ENCODE measurements around the gene ZNF586.
"Not testable (repeated sequence)": the region's sequence is repeated elsewhere in the genome, so short reads cannot be mapped to it uniquely, and the experiment has no call there.

The ZNF586 gene

DNA sequence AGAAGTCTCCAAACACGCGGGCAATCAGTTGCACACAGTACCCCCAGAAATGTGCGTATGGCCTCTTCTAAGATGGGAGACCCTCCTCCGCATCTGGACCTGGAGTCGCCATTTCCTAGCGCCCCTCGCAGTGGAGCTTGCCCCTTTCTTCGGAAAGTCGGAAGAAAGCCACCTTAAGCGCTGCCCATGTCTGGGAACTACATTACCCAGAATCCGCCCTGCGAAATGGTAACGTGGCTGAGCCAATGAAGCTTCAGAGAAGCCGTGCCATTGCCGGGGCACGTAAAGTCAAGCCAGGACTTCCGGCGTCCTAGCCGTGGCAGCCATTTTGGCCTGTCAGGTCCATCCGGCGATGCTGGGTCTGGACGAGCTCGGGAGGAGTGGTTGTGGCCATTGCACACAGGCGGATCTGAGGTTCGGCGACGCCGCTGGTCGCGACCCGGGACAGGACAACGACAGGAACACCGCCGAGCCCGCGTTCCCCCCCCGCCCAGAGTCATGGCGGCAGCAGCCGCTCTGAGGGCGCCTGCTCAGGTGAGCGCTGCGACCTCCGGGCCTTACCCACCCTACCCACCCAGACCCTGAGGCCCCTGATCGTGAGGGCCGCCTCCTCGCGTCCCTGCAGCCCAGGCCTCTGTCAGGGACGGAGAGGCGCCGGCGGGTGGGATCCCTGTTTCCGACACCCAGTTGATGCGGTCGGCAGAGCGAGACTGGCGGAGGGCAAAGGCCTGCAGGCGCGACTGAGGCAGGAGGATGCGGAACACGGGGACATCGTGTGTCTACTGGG lies at the start of gene ZNF586:
ZNF586 (plus strand) TSS at position 332 of the 787 bp plus-strand sequence; CDS start at position 499, 167 bp downstream.
- in situ Hi-C loops (cut with HindIII; ENCODE audit: low sequenced_read_pairs), result loop anchor here (5.0 kb wide), 1 partner anchor 67 kb away; no protein-coding TSS in a partner anchor

DNA sequence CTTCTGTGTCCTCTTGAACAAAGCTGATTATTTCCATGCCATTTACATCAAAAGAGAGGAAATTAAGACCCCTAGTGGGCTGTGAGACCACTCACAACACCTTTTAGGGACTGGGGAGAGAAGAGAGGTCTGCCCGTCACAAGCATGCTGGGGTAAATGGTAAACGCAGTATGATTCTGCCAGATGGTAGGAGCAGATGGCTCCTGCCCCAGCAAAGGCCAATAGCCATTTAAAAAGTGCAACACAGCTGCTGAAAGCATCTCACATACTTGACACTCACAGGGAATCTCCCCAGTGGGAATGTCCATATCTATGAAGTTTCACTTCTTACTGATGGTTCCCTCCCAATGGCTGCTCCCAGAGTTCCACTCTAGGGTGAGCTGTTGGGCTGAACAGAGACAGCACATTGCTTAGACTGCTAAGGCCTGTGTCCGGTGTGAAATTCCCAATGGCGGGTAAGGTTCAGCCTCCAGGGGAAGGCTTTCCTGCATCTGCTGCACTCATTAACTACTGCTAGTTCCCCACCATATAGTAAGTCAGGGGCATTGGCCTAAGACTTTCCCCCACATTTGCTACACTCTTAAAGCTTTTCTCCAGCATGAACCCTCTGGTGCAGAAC lies 49.5 kb upstream of the ZNF586 start:
- in situ Hi-C loops (cut with HindIII; ENCODE audit: low sequenced_read_pairs), result no loop called here

DNA sequence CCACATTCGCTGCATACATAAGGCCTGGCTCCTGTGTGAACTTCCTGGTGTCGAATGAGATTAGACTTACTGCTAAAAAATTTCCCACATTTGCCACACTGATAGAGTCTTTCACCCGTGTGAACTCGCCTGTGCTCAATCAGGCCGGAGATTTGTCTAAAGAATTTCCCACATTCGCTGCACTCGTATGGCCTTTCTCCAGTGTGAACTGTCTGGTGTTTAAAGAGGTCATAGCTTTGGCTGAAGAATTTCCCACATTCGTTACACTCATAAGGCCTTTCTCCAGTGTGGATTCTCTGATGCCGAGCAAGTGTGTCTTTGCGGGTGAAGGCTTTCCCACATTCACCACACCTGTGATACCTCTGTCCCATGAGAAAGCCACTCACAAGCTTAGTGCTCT lies 48.6 kb upstream of the ZNF586 start:
- in situ Hi-C loops (cut with HindIII; ENCODE audit: low sequenced_read_pairs), result no loop called here

DNA sequence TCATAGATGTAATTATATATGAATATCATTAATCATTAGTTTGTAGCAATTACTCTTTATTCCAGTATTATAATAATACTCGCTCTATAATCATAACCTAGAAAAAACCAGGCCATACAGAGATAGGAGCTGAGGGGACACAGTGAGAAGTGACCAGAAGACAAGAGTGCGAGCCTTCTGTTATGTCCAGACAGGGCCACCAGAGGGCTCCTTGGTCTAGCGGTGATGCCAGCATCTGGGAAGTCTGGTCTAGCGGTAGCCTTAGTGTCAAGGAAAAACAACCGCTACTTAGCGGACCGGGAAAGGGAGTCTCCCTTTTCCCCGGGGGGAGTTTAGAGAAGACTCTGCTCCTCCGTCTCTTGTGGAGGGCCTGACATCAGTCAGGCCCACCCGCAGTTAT lies 31.2 kb upstream of the ZNF586 start:
- in situ Hi-C loops (cut with HindIII; ENCODE audit: low sequenced_read_pairs), result not testable (repeated sequence)

DNA sequence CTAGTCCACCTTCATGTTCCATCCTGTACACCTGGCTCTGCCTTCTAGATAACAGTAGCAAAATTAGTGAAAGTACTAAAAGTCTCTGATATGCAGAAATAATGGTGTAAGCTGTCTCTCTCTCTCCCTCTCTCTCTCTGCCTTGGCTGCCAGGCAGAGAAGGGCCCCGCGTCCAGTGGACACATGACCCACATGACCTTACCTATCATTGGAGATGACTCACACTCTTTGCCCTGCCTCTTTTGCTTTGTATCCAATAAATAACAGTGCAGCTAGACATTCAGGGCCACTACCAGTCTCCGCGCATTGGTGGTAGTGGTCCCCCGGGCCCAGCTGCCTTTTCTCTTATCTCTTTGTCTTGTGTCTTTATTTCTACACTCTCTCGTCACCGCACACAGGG lies 30.7 kb upstream of the ZNF586 start:
- in situ Hi-C loops (cut with HindIII; ENCODE audit: low sequenced_read_pairs), result not testable (repeated sequence)

DNA sequence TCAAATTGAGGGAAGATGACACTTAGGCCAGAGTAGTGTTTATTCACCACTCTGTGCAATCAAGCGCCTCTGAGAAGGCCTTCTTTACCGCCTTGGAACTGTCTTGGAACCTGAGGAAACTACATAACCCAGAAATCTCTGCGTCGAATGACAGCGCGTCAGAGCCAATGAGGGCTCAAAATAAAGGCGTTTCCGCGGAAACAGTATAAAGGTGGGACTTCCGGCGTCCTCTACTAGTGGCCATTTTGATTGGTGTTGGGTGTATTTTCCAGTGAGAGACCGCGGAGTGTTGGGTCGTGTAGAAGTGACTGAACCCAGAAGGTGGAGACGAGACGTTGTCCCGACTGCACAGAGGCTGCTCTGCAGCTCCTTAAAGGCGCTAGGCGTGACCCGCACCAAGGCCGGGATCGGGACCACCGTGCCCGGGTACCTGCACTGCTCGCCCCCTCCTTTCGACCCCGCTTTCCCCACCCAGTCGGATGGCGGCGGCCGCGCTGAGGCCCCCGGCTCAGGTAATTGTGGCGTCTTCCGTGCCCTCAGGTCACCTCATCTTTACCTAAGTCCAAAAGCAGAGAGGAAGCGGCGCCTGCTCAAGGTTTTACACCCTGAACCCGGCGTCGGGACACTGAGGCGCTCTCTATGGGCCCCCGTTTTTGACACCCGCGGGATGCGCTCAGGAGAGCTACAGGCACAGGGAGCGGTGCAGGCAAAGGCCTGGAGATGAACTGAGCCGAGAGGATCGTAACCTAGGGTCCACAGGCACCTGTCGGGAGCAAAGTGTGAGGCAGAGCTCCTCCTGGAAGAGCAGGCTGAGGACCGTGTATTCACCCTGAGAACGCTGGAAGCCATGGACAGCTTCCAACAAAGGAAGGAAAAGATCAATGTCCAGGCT lies 22.6 kb upstream of the ZNF586 start, which contains the start of gene ZNF776:
ZNF776 (plus strand) TSS at position 236 of the 892 bp plus-strand sequence; CDS start at position 480, 244 bp downstream.
- in situ Hi-C loops (cut with HindIII; ENCODE audit: low sequenced_read_pairs), result no loop called here

DNA sequence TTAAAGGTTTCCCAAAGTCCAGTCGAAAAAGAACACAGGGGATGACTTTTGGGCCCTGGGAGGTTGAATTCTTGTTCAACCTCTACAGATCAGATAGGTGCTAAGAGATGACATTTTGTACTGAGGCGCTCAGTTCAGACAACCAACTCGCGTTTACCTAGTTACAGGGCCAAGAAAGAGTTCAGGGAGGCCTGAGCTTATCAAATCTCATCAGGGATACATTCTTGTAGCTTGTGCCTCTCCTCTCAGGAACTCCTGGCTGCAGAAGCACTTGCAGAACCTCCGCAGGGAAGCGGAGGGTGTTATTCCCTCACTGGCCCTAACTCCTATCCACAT lies 22.0 kb upstream of the ZNF586 start:
- in situ Hi-C loops (cut with HindIII; ENCODE audit: low sequenced_read_pairs), result no loop called here

DNA sequence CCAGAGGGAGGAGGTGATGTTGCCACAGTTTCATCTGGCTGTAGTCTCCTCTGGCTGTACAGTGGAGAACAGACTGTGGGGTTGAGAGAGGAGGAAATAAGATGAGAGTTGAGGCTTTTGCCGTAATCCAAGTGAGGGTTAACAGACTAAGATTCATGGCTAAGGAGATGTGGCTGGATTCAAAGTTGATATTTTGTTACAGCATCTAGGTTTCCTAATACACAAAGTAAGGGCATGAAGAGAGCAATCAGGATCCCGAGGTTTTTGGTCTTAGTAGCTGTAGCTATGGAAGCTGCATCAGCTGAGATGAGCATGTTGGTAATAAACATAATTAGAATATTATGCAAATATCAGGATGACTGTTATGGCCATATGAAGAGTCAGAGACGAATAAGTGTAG lies 21.4 kb upstream of the ZNF586 start:
- in situ Hi-C loops (cut with HindIII; ENCODE audit: low sequenced_read_pairs), result no loop called here

DNA sequence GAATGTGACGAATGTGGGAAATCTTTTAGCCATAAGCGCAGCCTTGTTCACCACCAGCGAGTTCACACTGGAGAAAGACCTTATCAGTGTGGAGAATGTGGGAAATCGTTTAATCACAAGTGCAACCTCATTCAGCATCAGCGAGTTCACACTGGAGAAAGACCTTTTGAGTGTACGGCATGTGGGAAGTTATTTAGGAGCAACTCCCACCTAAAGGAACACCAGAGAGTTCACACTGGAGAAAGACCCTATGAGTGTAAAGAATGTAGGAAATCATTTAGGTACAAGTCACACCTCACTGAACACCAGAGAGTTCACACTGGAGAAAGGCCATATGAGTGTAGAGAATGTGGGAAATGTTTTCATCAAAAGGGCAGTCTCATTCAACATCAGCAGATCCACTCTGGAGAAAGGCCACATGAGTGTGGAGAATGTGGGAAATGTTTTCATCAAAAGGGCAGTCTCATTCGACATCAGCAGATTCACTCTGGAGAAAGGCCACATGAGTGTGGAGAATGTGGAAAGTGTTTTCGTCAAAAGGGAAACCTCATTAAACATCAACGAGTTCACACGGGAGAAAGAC lies 15.3 kb upstream of the ZNF586 start:
- in situ Hi-C loops (cut with HindIII; ENCODE audit: low sequenced_read_pairs), result no loop called here

DNA sequence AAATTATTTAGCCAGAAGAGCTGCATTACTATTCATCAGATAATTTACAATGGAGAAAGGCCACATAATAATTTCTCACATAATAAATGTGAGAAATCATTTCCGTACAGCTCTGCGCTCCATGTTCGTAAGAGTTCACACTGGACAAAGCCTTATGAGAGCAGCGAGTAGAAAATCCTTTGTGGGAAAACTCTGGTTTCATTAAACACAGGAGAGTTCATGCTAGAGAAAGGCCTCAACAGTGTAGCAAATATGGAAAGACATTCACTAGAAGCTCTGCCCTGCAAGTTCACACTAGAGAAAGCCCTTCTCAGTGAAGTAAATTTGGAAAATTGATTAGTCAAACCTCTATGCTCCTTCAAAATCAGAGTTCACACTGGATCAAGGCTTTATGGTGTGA lies 14.4 kb upstream of the ZNF586 start:
- in situ Hi-C loops (cut with HindIII; ENCODE audit: low sequenced_read_pairs), result no loop called here

DNA sequence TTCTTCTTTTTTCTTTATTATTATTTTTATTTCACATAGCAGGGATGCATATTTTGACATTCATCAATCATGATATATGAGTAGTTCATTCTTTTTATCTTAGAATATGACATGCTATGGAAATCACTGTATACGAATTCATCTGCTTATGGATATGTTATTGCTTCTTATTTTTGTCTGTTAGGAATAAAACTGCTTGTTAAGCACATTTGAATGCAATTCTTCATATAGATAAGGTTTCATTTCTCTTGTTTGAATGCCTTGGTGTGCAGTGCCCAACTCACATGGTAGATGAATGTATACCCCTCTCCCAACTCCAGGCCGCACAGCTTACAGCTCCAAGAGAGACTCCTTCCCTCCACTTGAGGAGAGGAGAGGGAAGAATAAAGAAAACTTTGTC lies 11.5 kb upstream of the ZNF586 start:
- in situ Hi-C loops (cut with HindIII; ENCODE audit: low sequenced_read_pairs), result no loop called here

DNA sequence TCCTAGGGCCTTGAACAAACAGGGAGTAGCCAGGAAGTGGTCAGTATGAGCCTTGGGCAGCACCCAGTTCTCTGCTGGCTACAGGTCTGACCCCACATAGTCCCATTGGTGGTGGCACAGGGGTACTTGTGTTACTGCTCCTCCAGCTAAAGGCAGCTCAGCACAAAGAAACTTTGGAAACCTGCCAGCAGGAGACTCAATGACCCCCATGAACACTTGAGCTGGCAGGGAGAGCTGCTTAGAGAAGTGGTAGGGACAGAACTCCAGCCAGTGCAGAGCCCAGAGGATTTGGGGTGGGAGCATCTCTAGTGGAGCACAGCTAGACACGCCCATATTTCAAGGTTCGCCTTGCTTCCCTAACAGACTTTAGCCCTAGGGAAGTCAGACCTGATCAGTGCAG lies 10.4 kb upstream of the ZNF586 start:
- in situ Hi-C loops (cut with HindIII; ENCODE audit: low sequenced_read_pairs), result no loop called here

DNA sequence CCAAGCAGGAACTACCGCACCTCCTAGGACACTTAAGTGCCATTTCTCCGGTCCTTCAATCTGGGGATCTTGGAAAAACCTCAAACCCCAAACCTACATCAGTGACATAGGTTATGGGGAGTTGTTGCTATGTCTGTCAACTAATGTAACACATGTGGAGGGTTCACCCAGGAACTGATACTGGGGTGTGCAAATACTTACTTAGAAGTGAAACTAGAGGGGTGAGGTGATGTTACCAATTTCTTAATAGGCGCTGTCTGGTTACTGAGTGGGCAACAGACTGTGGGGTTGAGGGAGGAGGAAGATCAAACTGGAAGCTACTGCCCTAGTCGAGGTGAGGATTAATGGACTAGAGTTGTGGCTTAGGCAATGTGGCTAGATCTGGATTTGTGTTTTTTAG lies 1.9 kb downstream of the ZNF586 start:
- in situ Hi-C loops (cut with HindIII; ENCODE audit: low sequenced_read_pairs), result no loop called here

DNA sequence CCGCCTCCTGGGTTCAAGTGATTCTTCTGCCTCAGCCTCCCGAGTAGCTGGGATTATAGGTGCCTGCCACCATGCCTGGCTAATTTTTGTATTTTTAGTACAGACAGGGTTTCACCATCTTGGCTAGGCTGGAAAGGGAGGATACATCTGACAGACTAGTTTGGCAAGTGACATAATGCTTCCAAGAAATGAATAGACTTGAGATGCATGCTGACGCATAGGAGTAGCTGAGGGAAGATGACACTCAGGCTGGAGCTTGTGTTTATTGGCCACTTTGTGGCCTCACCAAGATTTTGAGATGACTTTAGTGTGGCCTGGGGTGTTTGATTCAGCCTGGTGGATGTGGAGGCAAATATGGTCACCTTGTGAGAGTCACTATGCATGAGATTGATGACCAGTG lies 4.0 kb downstream of the ZNF586 start:
- in situ Hi-C loops (cut with HindIII; ENCODE audit: low sequenced_read_pairs), result no loop called here

DNA sequence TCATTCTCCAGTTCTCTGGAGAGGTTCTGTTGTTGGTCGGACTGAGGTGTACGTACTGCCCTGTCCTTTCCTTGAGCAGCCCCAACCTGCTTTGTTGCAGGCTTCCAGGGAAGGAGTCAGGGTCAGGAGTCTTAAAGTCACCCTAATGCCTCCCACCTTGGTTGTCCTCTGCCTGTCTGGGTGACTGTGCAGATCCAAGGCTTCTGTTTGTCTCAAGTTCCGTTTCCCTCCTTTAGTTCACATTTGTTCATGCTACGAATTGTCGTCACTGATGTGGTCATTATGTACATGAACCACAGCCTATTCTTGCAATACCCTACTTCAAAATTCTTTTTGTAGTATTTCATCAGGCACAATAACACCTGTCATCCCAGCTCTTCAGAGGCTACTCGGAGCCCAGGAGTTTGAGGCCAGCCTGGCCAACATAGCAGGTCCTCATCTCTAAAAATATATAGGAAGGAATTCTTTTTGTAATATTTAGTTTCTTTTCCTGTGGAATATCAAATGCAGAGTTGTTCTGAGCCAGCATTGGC lies 7.4 kb downstream of the ZNF586 start:
- in situ Hi-C loops (cut with HindIII; ENCODE audit: low sequenced_read_pairs), result no loop called here

DNA sequence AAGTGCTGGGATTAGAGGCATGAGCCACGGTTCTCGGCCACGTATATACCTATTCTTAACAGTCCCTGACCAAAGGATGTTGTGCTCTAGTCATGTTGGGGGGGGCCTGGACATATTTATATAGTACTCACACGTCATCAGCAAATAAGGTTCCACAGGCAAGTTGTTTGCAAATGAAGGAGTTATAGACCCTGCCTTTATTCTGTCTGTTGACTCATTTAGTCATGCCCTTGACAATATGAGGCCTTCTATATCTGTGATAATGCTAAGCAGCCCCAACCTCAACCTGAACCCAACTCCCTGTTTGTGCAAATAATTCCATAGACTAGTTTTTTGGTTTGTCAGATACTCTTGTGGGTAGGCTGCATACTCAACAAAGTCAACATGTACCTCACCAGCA lies 8.9 kb downstream of the ZNF586 start:
- in situ Hi-C loops (cut with HindIII; ENCODE audit: low sequenced_read_pairs), result no loop called here

DNA sequence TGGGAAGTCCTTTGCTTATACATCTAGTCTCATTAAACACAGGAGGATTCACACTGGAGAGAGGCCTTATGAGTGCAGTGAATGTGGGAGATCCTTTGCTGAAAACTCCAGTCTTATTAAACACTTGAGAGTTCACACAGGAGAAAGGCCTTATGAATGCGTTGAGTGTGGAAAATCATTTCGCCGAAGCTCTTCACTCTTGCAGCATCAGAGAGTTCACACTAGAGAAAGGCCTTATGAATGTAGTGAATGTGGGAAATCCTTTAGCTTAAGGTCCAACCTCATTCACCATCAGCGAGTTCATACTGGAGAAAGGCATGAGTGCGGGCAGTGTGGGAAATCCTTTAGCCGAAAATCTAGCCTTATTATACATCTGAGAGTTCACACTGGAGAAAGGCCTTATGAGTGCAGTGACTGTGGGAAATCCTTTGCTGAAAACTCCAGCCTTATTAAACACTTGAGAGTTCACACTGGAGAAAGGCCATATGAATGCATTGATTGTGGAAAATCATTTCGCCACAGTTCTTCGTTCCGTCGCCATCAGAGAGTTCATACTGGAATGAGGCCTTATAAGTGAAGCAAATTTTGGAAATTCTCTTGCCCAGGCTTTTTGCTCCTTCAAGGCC lies 9.9 kb downstream of the ZNF586 start:
- in situ Hi-C loops (cut with HindIII; ENCODE audit: low sequenced_read_pairs), result no loop called here

DNA sequence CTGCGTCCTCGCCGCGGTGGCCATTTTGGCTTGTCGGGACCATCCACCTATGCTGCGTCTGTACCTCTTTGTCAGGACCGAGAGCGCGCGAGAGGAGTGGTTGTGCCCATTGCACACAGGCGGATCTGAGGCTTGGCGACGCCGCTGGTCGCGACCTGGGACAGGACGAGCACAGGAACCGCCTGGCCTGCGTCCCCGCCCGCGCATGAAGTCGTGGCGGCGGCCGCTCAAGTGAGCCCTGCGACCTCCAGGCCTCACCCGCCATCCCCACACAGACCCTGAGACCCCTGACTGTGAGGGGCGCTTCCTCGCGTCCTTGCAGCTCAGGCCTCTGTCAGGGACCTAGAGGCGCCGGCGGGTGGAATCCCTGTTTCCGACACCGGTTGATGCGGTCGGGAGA lies 16.8 kb downstream of the ZNF586 start:
- in situ Hi-C loops (cut with HindIII; ENCODE audit: low sequenced_read_pairs), result no loop called here

DNA sequence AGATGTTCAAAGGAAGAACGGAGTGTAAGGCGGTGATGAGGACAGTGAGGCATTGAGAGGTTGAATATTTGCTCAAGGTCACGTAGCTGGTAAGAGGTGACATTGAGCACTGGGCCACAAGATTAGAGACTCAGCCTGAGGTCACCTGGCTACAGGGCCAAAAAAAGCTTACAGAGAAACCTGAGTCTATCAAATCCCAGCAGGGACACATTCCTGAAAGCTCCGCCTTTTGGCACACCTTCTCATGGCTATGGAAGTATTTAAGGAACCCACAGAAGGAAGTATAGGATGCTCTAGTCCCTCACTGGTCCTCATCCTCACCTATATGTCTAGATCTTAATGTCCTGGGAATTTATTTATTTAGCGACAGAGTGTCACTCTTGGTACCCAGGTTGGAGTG lies 17.4 kb downstream of the ZNF586 start:
- in situ Hi-C loops (cut with HindIII; ENCODE audit: low sequenced_read_pairs), result no loop called here

DNA sequence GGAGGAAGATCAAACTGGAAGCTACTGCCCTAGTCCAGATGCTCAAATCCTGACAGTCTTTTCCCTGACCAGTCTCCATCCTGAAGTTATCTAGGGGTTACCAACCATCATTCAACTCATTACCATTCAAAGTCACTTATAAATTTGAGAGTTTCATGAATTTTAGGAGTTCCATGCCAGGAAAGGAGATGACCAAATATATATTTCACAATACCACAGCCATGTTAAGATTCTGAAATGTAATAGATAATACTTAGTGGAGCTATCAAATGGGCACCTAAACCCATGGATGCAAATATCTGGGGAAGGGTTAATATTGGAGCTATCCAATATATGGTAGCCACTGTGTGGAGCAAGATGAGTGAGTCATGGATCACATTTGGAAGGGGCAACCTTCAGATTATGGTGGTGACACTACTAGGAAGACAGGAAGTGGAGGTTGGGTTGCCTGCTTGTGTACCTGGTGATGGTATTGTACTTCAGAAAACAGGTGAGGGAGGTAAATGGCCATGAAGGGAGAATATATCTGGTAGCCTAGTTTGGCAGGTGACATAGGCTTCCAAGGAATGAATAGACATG lies 18.7 kb downstream of the ZNF586 start:
- in situ Hi-C loops (cut with HindIII; ENCODE audit: low sequenced_read_pairs), result no loop called here
